Stomach (tissue), 9 donors: Measurements from ENCODE around the gene CHST11. TPM values are rescaled to one million over a fixed set of nuclear protein-coding genes. Genes with fewer than 3 reads are reported as not detected.

Source experiments
- DNase-seq, 2 donors: peaks; one replicate each; pipeline versions ENCODE4 v3.0.0 to v3.0.0-alpha.2; 2013 to 2019
- H3K27ac ChIP-seq, 5 donors: fragments of 200-600 bp in 4 of 5; sonication (generic) in 4 of 5; one replicate each; pipeline ENCODE4 v1.5.1; 2013 to 2019; ENCODE audit warnings: mild to moderate bottlenecking in 1 of 5, moderate library complexity in 1 of 5
- H3K27me3 ChIP-seq, 3 donors: fragments of 200-600 bp; sonication (generic); one replicate each; pipeline ENCODE4 v1.5.1; 2017 to 2019; ENCODE audit warnings: mixed run types in 1 of 3
- H3K36me3 ChIP-seq, 4 donors: fragments of 200-600 bp; sonication (generic); 1 replicate in 3 of 4; 2 replicates in 1 of 4; pipeline ENCODE4 v1.5.1; 2016 to 2019
- H3K4me1 ChIP-seq, 4 donors: fragments of 200-600 bp; sonication (generic); one replicate each; pipeline ENCODE4 v1.5.1; 2016 to 2019
- H3K4me3 ChIP-seq, 4 donors: fragments of 200-600 bp; sonication (generic) in 3 of 4; one replicate each; pipeline ENCODE4 v1.5.1; 2016 to 2019; ENCODE audit warnings: mild to moderate bottlenecking in 1 of 4
- H3K9me3 ChIP-seq, 4 donors: fragments of 200-600 bp; sonication (generic); one replicate each; pipeline ENCODE4 v1.5.1; 2016 to 2019
- CTCF ChIP-seq, 7 experiments: fragments of 450-650 bp in 4 of 7; fragments of 200-600 bp in 3 of 7; sonication (generic) in 3 of 7; IDR thresholded peaks; one replicate each; pipeline ENCODE4 v1.5.1; 2016 to 2019; ENCODE audit warnings: antibody characterized with exemption in 7 of 7, control low read depth in 2 of 7, mild to moderate bottlenecking in 1 of 7
- EP300 ChIP-seq: sonication (generic); formaldehyde crosslinking; IDR thresholded peaks from one replicate; pipeline ENCODE4 v1.6.1; 2017; ENCODE audit warnings: antibody characterized with exemption
- POLR2A ChIP-seq, 4 donors: fragments of 450-650 bp; IDR thresholded peaks; one replicate each; pipeline ENCODE4 v1.6.1; 2016; ENCODE audit warnings: antibody characterized with exemption in 4 of 4, control low read depth in 2 of 4, mild to moderate bottlenecking in 1 of 4, moderate library complexity in 1 of 4
- POLR2AphosphoS5 ChIP-seq, 3 donors: sonication (generic); formaldehyde crosslinking; IDR thresholded peaks; one replicate each; pipeline ENCODE4 v1.6.1; 2016; ENCODE audit warnings: antibody characterized with exemption in 3 of 3
- WGBS, 5 donors: extraction: QIAGEN DNeasy Blood & Tissue Kit in 3 of 5; methylation state at CpG; one replicate each; pipeline versions ENCODE4 v1.1.5 to v1.1.7; 2013 to 2018; 5-methylcytosine and 5-hydroxymethylcytosine counted together
- intact Hi-C: fragments of 100-400 bp; cut with DNase I; formaldehyde crosslinking; loops from one replicate; pipeline ENCODE4 v1.15.1; 2023; ENCODE audit warnings: low total_unique reads
- polyA plus RNA-seq, 3 donors: library from polyadenylated mRNA; stranded (reverse); fragments of 200-250 nt; gene quantifications; one replicate each; pipeline ENCODE4 v1.2.3, GENCODE V29; 2013
- total RNA-seq, 5 donors: library from RNA; depleted of rRNA; stranded (reverse); fragments of >200 nt; gene quantifications; one replicate each; pipeline versions ENCODE4 v1.1.0 to v1.2.3, GENCODE V29; 2014 to 2016
- donor health status: healthy with polysubstance abuse.
- donor health status: Bipolar disorder and iron deficiency.
- donor health status: healthy.

The CHST11 gene
- total and polyA plus RNA-seq, 8 donors: 2.3 to 192 (median 18.6) TPM

DNA sequence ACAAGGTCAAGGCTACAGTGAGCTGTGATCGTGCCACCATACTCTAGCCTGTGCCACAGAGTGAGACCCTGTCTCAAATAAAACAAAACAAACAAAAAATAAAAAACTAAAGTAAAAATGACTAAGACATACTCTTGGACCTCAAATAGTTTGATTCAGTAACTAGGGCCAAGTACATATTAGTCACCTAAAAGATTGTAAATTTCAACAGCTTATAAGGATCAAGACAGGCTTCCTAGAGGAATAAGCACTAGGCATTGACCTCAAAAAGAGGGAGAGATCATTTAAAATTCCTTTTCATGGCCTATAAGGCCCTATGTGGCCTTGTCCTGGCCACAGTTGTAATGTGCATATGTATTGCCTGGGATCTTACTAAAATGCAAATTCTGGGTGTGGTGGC lies 46.0 kb upstream of the CHST11 start:
- DNase-seq: no peak
- no peak for TF ChIP-seq POLR2A (IDR thresholded peaks at IDR 0.05)
- 80 to 100% (median 96%) methylated on average over 1 of the region's 1 CpG for WGBS, 5 donors

DNA sequence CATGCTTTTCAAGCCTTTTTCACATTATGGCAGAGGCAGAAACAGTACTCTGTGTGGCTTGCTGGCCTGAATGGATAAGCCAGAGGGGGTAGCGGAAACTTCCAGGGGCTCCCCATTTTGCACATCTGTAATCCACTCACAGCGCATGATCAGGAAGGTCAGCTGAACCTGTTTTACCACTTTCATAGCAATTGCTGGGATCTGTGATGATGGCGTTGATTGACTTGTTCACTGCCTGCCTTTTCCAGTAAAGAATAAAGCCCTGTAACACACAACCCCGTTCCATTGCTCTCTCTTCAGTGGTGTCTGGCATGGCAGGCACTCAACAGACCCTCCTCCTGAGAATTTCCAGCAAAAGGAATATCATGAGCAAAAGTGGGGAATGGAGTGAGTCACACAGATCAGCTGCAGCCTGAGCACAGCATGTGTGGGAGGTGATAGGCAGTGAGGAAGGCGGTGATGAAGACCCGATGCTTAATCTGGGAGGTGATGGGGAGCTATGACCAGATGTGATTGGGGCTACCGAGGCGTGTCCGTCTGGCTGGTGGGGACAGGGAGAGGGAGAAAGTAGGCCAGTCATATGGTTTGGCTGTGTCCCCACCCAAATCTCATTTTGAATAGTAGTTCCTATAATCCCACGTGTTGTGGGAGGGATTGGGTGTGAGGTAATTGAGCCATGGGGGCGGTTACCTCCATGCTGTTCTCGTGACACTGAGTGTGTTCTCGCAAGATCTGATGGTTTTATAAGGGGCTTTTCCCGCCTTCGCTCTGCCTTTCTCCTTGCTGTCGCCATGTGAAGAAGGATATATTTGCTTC lies 44.7 kb upstream of the CHST11 start:
- Histone ChIP-seq H3K4me3 (no peak overlapping the region), H3K36me3 (no peaks in the 10 kb centered on the region), H3K27ac (no peak overlapping the region), H3K27me3 (no peaks in the 10 kb centered on the region), H3K4me1 (peaks cover 5 to 15% (median 6%) of the 10 kb centered on the region in 4 donors), H3K9me3 (no peaks in the 10 kb centered on the region)
- intact Hi-C loops: no loop called here
- 75 to 83% (median 81%) methylated on average over 16 of the region's 16 CpGs for WGBS, 5 donors
- DNase-seq: peak in 1 of 2 donors; percentile 24
- TF ChIP-seq POLR2A (IDR thresholded peaks at IDR 0.05): no peak

More for the DNA sequence above, 46.0 kb upstream of the CHST11 start:
- no peaks in the 10 kb centered on the region for H3K27me3 ChIP-seq
- peaks cover 0 to 9% (median 0%) of the 10 kb centered on the region in 4 donors for H3K9me3 ChIP-seq
- H3K27ac ChIP-seq: no peak overlapping the region
- H3K4me3 ChIP-seq: no peak overlapping the region
- H3K36me3 ChIP-seq: no peaks in the 10 kb centered on the region
- intact Hi-C loops: no loop called here
- H3K4me1 ChIP-seq: peaks cover 5 to 15% (median 6%) of the 10 kb centered on the region in 4 donors

DNA sequence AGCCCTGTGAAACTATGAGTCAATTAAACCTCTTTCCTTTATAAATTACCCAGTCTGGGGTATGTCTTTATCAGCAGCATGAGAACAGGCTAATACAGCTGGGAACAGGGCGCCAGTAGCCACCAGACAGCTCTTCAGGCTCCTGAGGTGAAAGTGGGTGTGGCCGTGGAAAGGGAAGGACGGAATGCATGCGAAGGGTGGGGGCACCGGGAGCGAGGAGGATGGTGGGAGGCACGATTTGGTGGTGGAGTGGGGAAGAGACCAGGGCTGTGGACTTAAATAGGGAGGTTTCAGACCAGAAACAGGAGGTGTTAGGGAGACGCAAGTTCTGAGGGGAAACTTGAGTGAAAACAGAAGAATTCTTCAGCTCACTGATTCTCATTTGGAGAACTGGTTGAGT lies 44.1 kb upstream of the CHST11 start:
- TF ChIP-seq POLR2AphosphoS5 (IDR thresholded peaks at IDR 0.05) (no peak), POLR2A (IDR thresholded peaks at IDR 0.05) (no peak), CTCF (IDR thresholded peaks at IDR 0.05) (no peak), EP300 (no peak)
- intact Hi-C loops: no loop called here
- Histone ChIP-seq H3K27me3 (no peaks in the 10 kb centered on the region), H3K4me3 (no peak overlapping the region), H3K36me3 (no peaks in the 10 kb centered on the region), H3K9me3 (no peaks in the 10 kb centered on the region), H3K4me1 (peaks cover 5 to 15% (median 6%) of the 10 kb centered on the region in 4 donors), H3K27ac (no peak overlapping the region)
- WGBS, 5 donors: 58 to 87% (median 72%) methylated on average over 8 of the region's 8 CpGs
- DNase-seq: no peak

GRCh38 chr12:104413330-104413729 lies 43.4 kb upstream of the CHST11 start:
- no peak overlapping the region for H3K4me3 ChIP-seq
- H3K4me1 ChIP-seq: peaks cover 2 to 12% (median 5%) of the 10 kb centered on the region in 4 donors
- no peaks in the 10 kb centered on the region for H3K36me3 ChIP-seq
- no peak for DNase-seq
- H3K27me3 ChIP-seq: no peaks in the 10 kb centered on the region
- no peaks in the 10 kb centered on the region for H3K9me3 ChIP-seq
- intact Hi-C loops: no loop called here
- no peak for TF ChIP-seq EP300
- no peak for TF ChIP-seq CTCF (IDR thresholded peaks at IDR 0.05)
- TF ChIP-seq POLR2AphosphoS5 (IDR thresholded peaks at IDR 0.05): no peak
- no peak for TF ChIP-seq POLR2A (IDR thresholded peaks at IDR 0.05)
- no peak overlapping the region for H3K27ac ChIP-seq
- 81 to 92% (median 88%) methylated on average over 6 of the region's 6 CpGs for WGBS, 5 donors

DNA sequence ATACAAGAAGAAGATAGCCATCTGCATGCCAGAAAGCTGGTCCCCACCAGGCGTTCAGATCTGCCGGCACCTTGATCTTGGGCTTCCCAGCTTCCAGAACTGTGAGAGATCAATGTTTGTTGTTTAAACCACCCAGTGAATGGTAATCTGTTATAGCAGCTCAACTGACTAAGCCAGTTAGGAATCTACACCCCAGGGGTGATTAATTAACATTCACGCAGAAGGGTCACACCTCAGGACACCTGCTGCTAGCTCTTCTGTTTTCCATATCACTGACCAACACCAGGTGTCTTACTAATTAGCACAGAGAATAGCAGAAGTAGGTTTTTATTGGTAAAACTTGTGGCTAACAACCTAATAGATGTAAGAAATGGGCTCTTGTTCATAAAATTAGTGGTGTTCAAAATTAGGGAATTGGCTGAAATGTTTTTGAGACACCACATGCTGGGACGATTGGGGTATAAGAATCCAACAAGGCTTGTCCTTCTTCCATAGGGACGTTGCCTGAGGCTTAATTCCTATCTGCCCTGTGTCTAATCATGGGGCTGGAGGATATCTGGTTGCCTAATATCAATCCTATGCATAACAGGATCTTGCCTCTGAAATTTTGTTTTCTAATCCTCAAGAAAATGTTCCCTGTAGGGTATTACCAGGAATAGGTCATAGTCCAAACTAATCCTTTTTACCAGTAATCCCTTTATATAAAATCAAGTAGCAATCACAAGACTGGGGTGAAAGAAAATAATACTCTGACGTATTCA lies 42.0 kb upstream of the CHST11 start:
- intact Hi-C loops: no loop called here
- Histone ChIP-seq H3K4me1 (peaks cover 0 to 6% (median 0%) of the 10 kb centered on the region in 4 donors), H3K9me3 (no peaks in the 10 kb centered on the region), H3K36me3 (no peaks in the 10 kb centered on the region), H3K27ac (no peak overlapping the region), H3K27me3 (no peaks in the 10 kb centered on the region), H3K4me3 (no peak overlapping the region)
- DNase-seq: no peak
- WGBS, 5 donors: 59 to 76% (median 63%) methylated on average over 6 of the region's 6 CpGs
- TF ChIP-seq POLR2A (IDR thresholded peaks at IDR 0.05) (no peak), CTCF (IDR thresholded peaks at IDR 0.05) (no peak)
